Dermis microvascular lymphatic vessel endothelial cell (primary cell): ENCODE measurements around the gene LRRC1. TPM values are rescaled to one million over a fixed set of nuclear protein-coding genes. Genes with fewer than 3 reads are reported as not detected.

Experiments used
- DNase-seq, 2 donors: peaks; one replicate each; pipeline versions ENCODE4 v3.0.0 to v3.0.0-alpha.2; 2010; ENCODE audit warnings: low read depth in 2 of 2
- total RNA-seq: library from RNA; depleted of rRNA; stranded (reverse); fragments of >200 nt; gene quantifications from 2 replicates; pipeline ENCODE4 v1.2.1, GENCODE V29; 2014

Gene LRRC1
- total RNA-seq, 1 donor from 2014 or later: 40.2 TPM

GRCh38 chr6:53924277-53924676, 129.5 kb downstream of the LRRC1 start:
- DNase-seq: no peak

GRCh38 chr6:53924821-53925422, 130.1 kb downstream of the LRRC1 start:
- DNase-seq: no peak

GRCh38 chr6:53925891-53926290, 131.1 kb downstream of the LRRC1 start:
- DNase-seq: no peak

- DNase-seq: peak; percentile 54 to 78
Observed at GRCh38 chr6:53926505-53926904, 131.7 kb downstream of the LRRC1 start.

- DNase-seq: no peak
Observed at GRCh38 chr6:53928641-53929040, 133.8 kb downstream of the LRRC1 start.

- peak in 1 of 2 donors; percentile 89 for DNase-seq
Observed at GRCh38 chr6:53929041-53929820, 134.4 kb downstream of the LRRC1 start.

GRCh38 chr6:53929821-53930120, 135.0 kb downstream of the LRRC1 start:
- DNase-seq: no peak

- DNase-seq: no peak
Observed at GRCh38 chr6:53930330-53930729, 135.5 kb downstream of the LRRC1 start.

GRCh38 chr6:53931086-53931485, 136.3 kb downstream of the LRRC1 start:
- no peak for DNase-seq

- no peak for DNase-seq
Observed at GRCh38 chr6:53932516-53932915, 137.7 kb downstream of the LRRC1 start.

- no peak for DNase-seq
Observed at GRCh38 chr6:53934023-53934422, 139.2 kb downstream of the LRRC1 start.

GRCh38 chr6:53937461-53937860, 142.7 kb downstream of the LRRC1 start:
- DNase-seq: no peak

GRCh38 chr6:53938810-53939209, 144.0 kb downstream of the LRRC1 start:
- no peak for DNase-seq

- no peak for DNase-seq
Observed at GRCh38 chr6:53939830-53940229, 145.0 kb downstream of the LRRC1 start.

- peak in 1 of 2 donors; percentile 53 for DNase-seq
Observed at GRCh38 chr6:53943395-53943794, 148.6 kb downstream of the LRRC1 start.

GRCh38 chr6:53944091-53944490, 149.3 kb downstream of the LRRC1 start:
- no peak for DNase-seq

- DNase-seq: no peak
Observed at GRCh38 chr6:53944543-53944942, 149.7 kb downstream of the LRRC1 start.

GRCh38 chr6:53945765-53946407, 151.1 kb downstream of the LRRC1 start:
- no peak for DNase-seq

GRCh38 chr6:53947780-53948179, 153.0 kb downstream of the LRRC1 start:
- no peak for DNase-seq

GRCh38 chr6:53951383-53951782, 156.6 kb downstream of the LRRC1 start:
- DNase-seq: no peak

- DNase-seq: peak; percentile 80 to 84
Observed at GRCh38 chr6:53956068-53956711, 161.4 kb downstream of the LRRC1 start.

- DNase-seq: no peak
Observed at GRCh38 chr6:53956804-53957203, 162.0 kb downstream of the LRRC1 start.
